Peyer's patch (tissue), 4 donors: ENCODE measurements around the gene GDI2. TPM values are rescaled to one million over a fixed set of nuclear protein-coding genes. Genes with fewer than 3 reads are reported as not detected.

Experiments
- DNase-seq, 3 donors: peaks; one replicate each; pipeline ENCODE4 v3.0.0-alpha.2; 2017 to 2019
- H3K27ac ChIP-seq, 4 donors: fragments of 200-600 bp; sonication (generic); one replicate each; pipeline ENCODE4 v1.5.1; 2016 to 2019
- H3K27me3 ChIP-seq, 2 donors: fragments of 200-600 bp; sonication (generic); one replicate each; pipeline ENCODE4 v1.5.1; 2019
- H3K36me3 ChIP-seq, 3 donors: fragments of 200-600 bp; sonication (generic); one replicate each; pipeline ENCODE4 v1.5.1; 2016 to 2019
- H3K4me1 ChIP-seq, 4 donors: fragments of 200-600 bp; sonication (generic); one replicate each; pipeline ENCODE4 v1.5.1; 2016 to 2019
- H3K4me3 ChIP-seq, 4 donors: fragments of 200-600 bp; sonication (generic); 1 replicate in 3 of 4; 2 replicates in 1 of 4; pipeline ENCODE4 v1.5.1; 2016 to 2019; ENCODE audit warnings: mild to moderate bottlenecking in 1 of 4
- H3K9me3 ChIP-seq, 4 donors: fragments of 200-600 bp; sonication (generic); one replicate each; pipeline ENCODE4 v1.5.1; 2016 to 2019; ENCODE audit warnings: mild to moderate bottlenecking in 1 of 4
- CTCF ChIP-seq, 6 experiments: fragments of 450-650 bp in 4 of 6; fragments of 200-600 bp in 2 of 6; sonication (generic) in 1 of 6; IDR thresholded peaks; one replicate each; pipeline ENCODE4 v1.5.1; 2017 to 2019; ENCODE audit warnings: antibody characterized with exemption in 6 of 6, mild to moderate bottlenecking in 3 of 6, moderate library complexity in 1 of 6
- POLR2A ChIP-seq, 2 donors: fragments of 450-650 bp; IDR thresholded peaks; one replicate each; pipeline ENCODE4 v1.5.1; 2017; ENCODE audit warnings: antibody characterized with exemption in 2 of 2, mild to moderate bottlenecking in 2 of 2, moderate library complexity in 2 of 2
- total RNA-seq, 4 donors: library from RNA; depleted of rRNA; stranded (reverse); fragments of >200 nt; gene quantifications; one replicate each; pipeline ENCODE4 v1.1.0, GENCODE V29; 2016

GDI2 gene
- total RNA-seq, 4 donors from 2014 or later = 182 to 326 (median 260) TPM

GRCh38 chr10:5758927-5759326, 54.3 kb downstream of the GDI2 start:
- H3K36me3 ChIP-seq = peaks cover 0 to 69% (median 0%) of the 10 kb centered on the region in 3 donors
- H3K4me3 ChIP-seq = no peak overlapping the region
- no peak for TF ChIP-seq POLR2A (IDR thresholded peaks at IDR 0.05)
- TF ChIP-seq CTCF (IDR thresholded peaks at IDR 0.05) = no peak
- H3K27ac ChIP-seq = no peak overlapping the region
- no peaks in the 10 kb centered on the region for H3K9me3 ChIP-seq
- H3K4me1 ChIP-seq = no peaks in the 10 kb centered on the region
- H3K27me3 ChIP-seq = no peaks in the 10 kb centered on the region
- no peak for DNase-seq

- Histone ChIP-seq H3K4me1 (no peaks in the 10 kb centered on the region), H3K9me3 (no peaks in the 10 kb centered on the region), H3K27me3 (no peaks in the 10 kb centered on the region), H3K4me3 (no peak overlapping the region), H3K36me3 (peaks cover 0 to 64% (median 0%) of the 10 kb centered on the region in 3 donors), H3K27ac (no peak overlapping the region)
- TF ChIP-seq POLR2A (IDR thresholded peaks at IDR 0.05) (no peak), CTCF (IDR thresholded peaks at IDR 0.05) (no peak)
- no peak for DNase-seq
Measured at GRCh38 chr10:5757766-5758517, 55.3 kb downstream of the GDI2 start.

GRCh38 chr10:5752301-5752871, 60.8 kb downstream of the GDI2 start:
- peaks cover 0 to 45% (median 0%) of the 10 kb centered on the region in 3 donors for H3K36me3 ChIP-seq
- no peak for TF ChIP-seq POLR2A (IDR thresholded peaks at IDR 0.05)
- TF ChIP-seq CTCF (IDR thresholded peaks at IDR 0.05) = no peak
- no peaks in the 10 kb centered on the region for H3K4me1 ChIP-seq
- no peaks in the 10 kb centered on the region for H3K9me3 ChIP-seq
- H3K27me3 ChIP-seq = no peaks in the 10 kb centered on the region
- H3K27ac ChIP-seq = no peak overlapping the region
- no peak for DNase-seq
- no peak overlapping the region for H3K4me3 ChIP-seq

- Histone ChIP-seq H3K9me3 (no peaks in the 10 kb centered on the region), H3K4me3 (no peak overlapping the region), H3K27me3 (no peaks in the 10 kb centered on the region), H3K27ac (no peak overlapping the region), H3K4me1 (no peaks in the 10 kb centered on the region), H3K36me3 (peaks cover 0 to 45% (median 0%) of the 10 kb centered on the region in 3 donors)
- no peak for DNase-seq
- TF ChIP-seq POLR2A (IDR thresholded peaks at IDR 0.05) = no peak
- TF ChIP-seq CTCF (IDR thresholded peaks at IDR 0.05) = no peak
Measured at GRCh38 chr10:5751601-5752253, 61.5 kb downstream of the GDI2 start.

GRCh38 chr10:5748394-5748803, 64.8 kb downstream of the GDI2 start:
- Histone ChIP-seq H3K36me3 (peaks cover 0 to 53% (median 0%) of the 10 kb centered on the region in 3 donors), H3K9me3 (no peaks in the 10 kb centered on the region), H3K27me3 (no peaks in the 10 kb centered on the region), H3K4me1 (no peaks in the 10 kb centered on the region), H3K27ac (no peak overlapping the region), H3K4me3 (no peak overlapping the region)
- no peak for TF ChIP-seq POLR2A (IDR thresholded peaks at IDR 0.05)
- TF ChIP-seq CTCF (IDR thresholded peaks at IDR 0.05) = no peak
- no peak for DNase-seq
